A549 (cell line): Measurements from ENCODE around the gene RXFP1.

ENCODE experiments used
- CEBPB ChIP-seq, 2 experiments: fragments of >200 bp in 1 of 2; sonication (Bioruptor Twin) in 1 of 2; formaldehyde crosslinking in 1 of 2; IDR thresholded peaks; 2 replicates each; pipeline ENCODE4 v1.6.1; 2012 to 2016
- CHD2 ChIP-seq: fragments of 150-350 bp; IDR thresholded peaks from 2 replicates; pipeline ENCODE4 v1.6.1; 2014; ENCODE audit warnings: low read length; ENCODE audit not compliant: partially characterized antibody
- HDAC2 ChIP-seq: fragments of 200-600 bp; sonication (generic); IDR thresholded peaks from 2 replicates; pipeline ENCODE4 v1.6.1; 2016
- HMGXB4 ChIP-seq: fragments of 250-450 bp; sonication (Bioruptor Pico); IDR thresholded peaks from 2 replicates; pipeline ENCODE4 v1.5.0; 2021; ENCODE audit warnings: mild to moderate bottlenecking, moderate library complexity, borderline replicate concordance
- JUN ChIP-seq, 2 experiments: fragments of >200 bp; sonication (Bioruptor Twin); formaldehyde crosslinking; IDR thresholded peaks; 2 replicates in 1 of 2; 3 replicates in 1 of 2; pipeline ENCODE4 v1.6.1; 2016 to 2017
- JUNB ChIP-seq: fragments of >200 bp; sonication (Bioruptor Twin); formaldehyde crosslinking; IDR thresholded peaks from 2 replicates; pipeline ENCODE4 v1.6.1; 2016
- MAX ChIP-seq: IDR thresholded peaks from 2 replicates; pipeline ENCODE4 v1.6.1; 2012
- MAZ ChIP-seq: fragments of 150-350 bp; IDR thresholded peaks from 2 replicates; pipeline ENCODE4 v1.6.1; 2014; ENCODE audit warnings: antibody characterized with exemption, low read depth, low read length, borderline replicate concordance
- POLR2A ChIP-seq: IDR thresholded peaks from 2 replicates; pipeline ENCODE4 v1.6.1; 2012; ENCODE audit warnings: mild to moderate bottlenecking, low read length
- RAD21 ChIP-seq, 2 experiments: fragments of >200 bp in 1 of 2; sonication (Bioruptor Twin) in 1 of 2; formaldehyde crosslinking in 1 of 2; IDR thresholded peaks in 1 of 2; conservative IDR thresholded peaks in 1 of 2; 2 replicates in 1 of 2; 3 replicates in 1 of 2; pipeline ENCODE4 v1.6.1; 2012 to 2018; ENCODE audit warnings: inconsistent platforms in 1 of 2
- RFX5 ChIP-seq: fragments of 450-650 bp; IDR thresholded peaks from 2 replicates; pipeline ENCODE4 v1.7.1; 2014; ENCODE audit warnings: antibody characterized with exemption, mild to moderate bottlenecking, moderate library complexity
- TF ChIP-seq, protein P1 (sequence below): fragments of >200 bp; sonication (Bioruptor Twin); formaldehyde crosslinking; IDR thresholded peaks from 3 replicates; pipeline ENCODE4 v1.5.1; 2016

GRCh38 chr4:158590824-158591223, 69.1 kb downstream of the RXFP1 start:
- TF ChIP-seq POLR2A (no peak), JUNB (no peak), CEBPB (IDR thresholded peaks at IDR 0.05) (no peak), HDAC2 (no peak), RFX5 (no peak), MAX (no peak), JUN (IDR thresholded peaks at IDR 0.05) (no peak), CHD2 (no peak), HMGXB4 (no peak), MAZ (no peak), RAD21 (conservative IDR thresholded peaks at IDR 0.05 in 1 of 2, IDR thresholded peaks at IDR 0.05 in 1 of 2) (no peak)
- TF ChIP-seq, protein P1, sequence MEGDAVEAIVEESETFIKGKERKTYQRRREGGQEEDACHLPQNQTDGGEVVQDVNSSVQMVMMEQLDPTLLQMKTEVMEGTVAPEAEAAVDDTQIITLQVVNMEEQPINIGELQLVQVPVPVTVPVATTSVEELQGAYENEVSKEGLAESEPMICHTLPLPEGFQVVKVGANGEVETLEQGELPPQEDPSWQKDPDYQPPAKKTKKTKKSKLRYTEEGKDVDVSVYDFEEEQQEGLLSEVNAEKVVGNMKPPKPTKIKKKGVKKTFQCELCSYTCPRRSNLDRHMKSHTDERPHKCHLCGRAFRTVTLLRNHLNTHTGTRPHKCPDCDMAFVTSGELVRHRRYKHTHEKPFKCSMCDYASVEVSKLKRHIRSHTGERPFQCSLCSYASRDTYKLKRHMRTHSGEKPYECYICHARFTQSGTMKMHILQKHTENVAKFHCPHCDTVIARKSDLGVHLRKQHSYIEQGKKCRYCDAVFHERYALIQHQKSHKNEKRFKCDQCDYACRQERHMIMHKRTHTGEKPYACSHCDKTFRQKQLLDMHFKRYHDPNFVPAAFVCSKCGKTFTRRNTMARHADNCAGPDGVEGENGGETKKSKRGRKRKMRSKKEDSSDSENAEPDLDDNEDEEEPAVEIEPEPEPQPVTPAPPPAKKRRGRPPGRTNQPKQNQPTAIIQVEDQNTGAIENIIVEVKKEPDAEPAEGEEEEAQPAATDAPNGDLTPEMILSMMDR: no peak
